K562 (cell line): ENCODE results near the gene OLFML2A. TPM values are rescaled to one million over a fixed set of nuclear protein-coding genes. Genes with fewer than 3 reads are reported as not detected.
A peak's percentile ranks its signal among the peaks of the same experiment; 100 is the strongest.

Experiments used
- MAFG ChIP-seq: fragments of 450-650 bp; conservative IDR thresholded peaks from 2 replicates; pipeline ENCODE4 v1.6.1; 2016; ENCODE audit warnings: missing genetic modification characterization, missing compliant biosample characterization
- PREB ChIP-seq: sonication (generic); formaldehyde crosslinking; IDR thresholded peaks from 2 replicates; pipeline ENCODE4 v1.8.1; 2023; ENCODE audit warnings: mild to moderate bottlenecking, missing genetic modification reagents
- RERE ChIP-seq: sonication (generic); formaldehyde crosslinking; IDR thresholded peaks from 2 replicates; pipeline ENCODE4 v1.8.0; 2023; ENCODE audit warnings: missing genetic modification reagents, mild to moderate bottlenecking, borderline replicate concordance
- SIN3A ChIP-seq, 2 experiments: fragments of 150-350 bp in 1 of 2; IDR thresholded peaks; 2 replicates each; pipeline ENCODE4 v1.6.1; 2011 to 2016; ENCODE audit warnings: borderline replicate concordance in 2 of 2, low read depth in 2 of 2, low read length in 2 of 2, mild to moderate bottlenecking in 2 of 2, moderate library complexity in 2 of 2; ENCODE audit not compliant: control insufficient read depth in 1 of 2
- SNRNP70 ChIP-seq: fragments of 200-400 bp; formaldehyde crosslinking; optimal IDR thresholded peaks from 2 replicates; pipeline ENCODE3; 2017; ENCODE audit warnings: low read depth, low read length
- SRSF9 ChIP-seq: fragments of 200-400 bp; formaldehyde crosslinking; IDR thresholded peaks from 2 replicates; pipeline ENCODE4 v1.6.1; 2017; ENCODE audit warnings: low read depth, low read length, borderline replicate concordance
- ZBTB17 ChIP-seq: fragments of 450-650 bp; formaldehyde crosslinking; IDR thresholded peaks from 2 replicates; pipeline ENCODE4 v1.4.0; 2020; ENCODE audit warnings: mild to moderate bottlenecking
- polyA plus RNA-seq, 8 experiments: library from polyadenylated mRNA; depleted of rRNA in 4 of 8; stranded (reverse) in 5 of 8; unstranded in 3 of 8; fragments of >200 nt; fragmentation: Nextera tagmentation in 2 of 8; fragmentation: Illumina TruSeq in 1 of 8; extraction: Ambion mirVana in 2 of 8; extraction: Trizol in 1 of 8; gene quantifications; 2 replicates each; pipeline versions ENCODE4 v1.2.1 to v1.2.3, GENCODE V29; 2011 to 2014; ENCODE audit warnings: inconsistent platforms in 1 of 8, missing spikeins in 1 of 8
- total RNA-seq, 7 experiments: library from RNA; depleted of rRNA in 6 of 7; stranded (reverse); fragments of >200 nt in 6 of 7; fragmentation: Illumina TruSeq in 2 of 7; extraction: Trizol in 2 of 7; gene quantifications; 2 replicates each; pipeline versions ENCODE4 v1.2.1 to v1.2.3, GENCODE V29; 2011 to 2021; ENCODE audit warnings: low replicate concordance in 1 of 7
- TF ChIP-seq, protein P1 (sequence below): sonication (generic); formaldehyde crosslinking; IDR thresholded peaks from 2 replicates; pipeline ENCODE4 v1.8.1; 2023; ENCODE audit warnings: mild to moderate bottlenecking, missing genetic modification reagents
- TF ChIP-seq, protein P2 (sequence below): fragments of 250-450 bp; sonication (Bioruptor Pico); IDR thresholded peaks from 2 replicates; pipeline ENCODE4 v1.5.1; 2021; ENCODE audit warnings: mild to moderate bottlenecking
- TF ChIP-seq, protein P3 (sequence below): IDR thresholded peaks from 3 replicates; pipeline ENCODE4 v1.6.1; 2011; ENCODE audit warnings: borderline replicate concordance, mild to moderate bottlenecking, moderate library complexity; ENCODE audit not compliant: insufficient read length; ENCODE audit errors: extremely low read depth

Gene OLFML2A
- total and polyA plus RNA-seq, 9 of the 15 experiments (the other 6 are each of a cell fraction or from before 2014, with no cell fraction given): 0.16 TPM; not detected in 8

DNA sequence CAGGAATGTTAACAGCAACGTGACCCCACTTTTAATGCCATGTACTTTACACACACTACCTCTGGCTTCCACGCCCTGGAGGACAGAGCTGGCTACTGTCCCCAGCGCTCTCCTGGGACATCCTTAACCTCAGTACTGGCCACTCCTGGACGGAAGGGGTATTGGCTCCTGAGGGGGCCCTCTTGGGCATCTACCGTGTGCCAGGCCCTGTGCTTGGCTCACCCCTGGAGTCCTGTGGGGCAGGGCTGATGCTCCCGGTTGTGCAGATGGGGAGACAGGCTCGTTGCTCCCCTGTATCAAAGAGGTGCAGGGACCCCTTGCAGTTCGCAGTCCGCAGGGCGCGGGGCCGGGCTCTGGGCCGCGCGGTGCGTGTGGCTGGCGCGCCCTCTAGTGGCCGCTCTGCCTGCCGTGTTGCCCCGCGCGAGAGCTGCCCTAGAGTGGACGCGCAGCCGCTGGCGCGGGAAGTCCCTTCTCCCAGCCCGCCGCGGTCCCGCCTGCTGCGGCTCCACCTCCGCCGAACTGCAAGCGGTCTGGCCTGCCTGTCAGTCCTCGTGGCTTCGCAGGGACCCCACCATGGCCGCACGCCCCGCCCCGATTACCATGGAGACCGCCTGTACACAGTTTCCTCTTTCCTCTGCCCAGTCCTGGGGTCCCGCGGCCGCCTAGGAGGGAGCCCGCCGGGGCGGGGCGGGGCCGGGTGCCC, 76.0 kb downstream of the OLFML2A start, which contains the start of gene WDR38 (continued):
- TF ChIP-seq, protein P1, sequence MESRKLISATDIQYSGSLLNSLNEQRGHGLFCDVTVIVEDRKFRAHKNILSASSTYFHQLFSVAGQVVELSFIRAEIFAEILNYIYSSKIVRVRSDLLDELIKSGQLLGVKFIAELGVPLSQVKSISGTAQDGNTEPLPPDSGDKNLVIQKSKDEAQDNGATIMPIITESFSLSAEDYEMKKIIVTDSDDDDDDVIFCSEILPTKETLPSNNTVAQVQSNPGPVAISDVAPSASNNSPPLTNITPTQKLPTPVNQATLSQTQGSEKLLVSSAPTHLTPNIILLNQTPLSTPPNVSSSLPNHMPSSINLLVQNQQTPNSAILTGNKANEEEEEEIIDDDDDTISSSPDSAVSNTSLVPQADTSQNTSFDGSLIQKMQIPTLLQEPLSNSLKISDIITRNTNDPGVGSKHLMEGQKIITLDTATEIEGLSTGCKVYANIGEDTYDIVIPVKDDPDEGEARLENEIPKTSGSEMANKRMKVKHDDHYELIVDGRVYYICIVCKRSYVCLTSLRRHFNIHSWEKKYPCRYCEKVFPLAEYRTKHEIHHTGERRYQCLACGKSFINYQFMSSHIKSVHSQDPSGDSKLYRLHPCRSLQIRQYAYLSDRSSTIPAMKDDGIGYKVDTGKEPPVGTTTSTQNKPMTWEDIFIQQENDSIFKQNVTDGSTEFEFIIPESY (CRISPR knock-in tag): peak; percentile 92
- TF ChIP-seq MAFG (tag): no peak
- peak; percentile 62; the same call in 1 of the 2 replicates for TF ChIP-seq ZBTB17
- 0 out of 4 replicates have a peak, but pooled peaks of 1 of the 2 experiments have one; percentile 18 for TF ChIP-seq SIN3A (IDR thresholded peaks at IDR 0.05; ENCODE audit: borderline replicate concordance in 2 of 2, control insufficient read depth in 1 of 2, low read depth in 2 of 2, low read length in 2 of 2)
- 0 out of 2 replicates have a peak, but pooled peaks have one; percentile 57 for TF ChIP-seq RERE (CRISPR knock-in tag)
- TF ChIP-seq SNRNP70: no peak
- TF ChIP-seq, protein P2, sequence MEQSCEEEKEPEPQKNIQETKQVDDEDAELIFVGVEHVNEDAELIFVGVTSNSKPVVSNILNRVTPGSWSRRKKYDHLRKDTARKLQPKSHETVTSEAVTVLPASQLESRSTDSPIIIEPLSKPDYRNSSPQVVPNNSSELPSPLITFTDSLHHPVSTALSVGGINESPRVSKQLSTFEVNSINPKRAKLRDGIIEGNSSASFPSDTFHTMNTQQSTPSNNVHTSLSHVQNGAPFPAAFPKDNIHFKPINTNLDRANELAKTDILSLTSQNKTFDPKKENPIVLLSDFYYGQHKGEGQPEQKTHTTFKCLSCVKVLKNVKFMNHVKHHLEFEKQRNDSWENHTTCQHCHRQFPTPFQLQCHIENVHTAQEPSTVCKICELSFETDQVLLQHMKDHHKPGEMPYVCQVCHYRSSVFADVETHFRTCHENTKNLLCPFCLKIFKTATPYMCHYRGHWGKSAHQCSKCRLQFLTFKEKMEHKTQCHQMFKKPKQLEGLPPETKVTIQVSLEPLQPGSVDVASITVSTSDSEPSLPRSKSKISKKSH (CRISPR knock-in tag): no peak
- TF ChIP-seq, protein P3, sequence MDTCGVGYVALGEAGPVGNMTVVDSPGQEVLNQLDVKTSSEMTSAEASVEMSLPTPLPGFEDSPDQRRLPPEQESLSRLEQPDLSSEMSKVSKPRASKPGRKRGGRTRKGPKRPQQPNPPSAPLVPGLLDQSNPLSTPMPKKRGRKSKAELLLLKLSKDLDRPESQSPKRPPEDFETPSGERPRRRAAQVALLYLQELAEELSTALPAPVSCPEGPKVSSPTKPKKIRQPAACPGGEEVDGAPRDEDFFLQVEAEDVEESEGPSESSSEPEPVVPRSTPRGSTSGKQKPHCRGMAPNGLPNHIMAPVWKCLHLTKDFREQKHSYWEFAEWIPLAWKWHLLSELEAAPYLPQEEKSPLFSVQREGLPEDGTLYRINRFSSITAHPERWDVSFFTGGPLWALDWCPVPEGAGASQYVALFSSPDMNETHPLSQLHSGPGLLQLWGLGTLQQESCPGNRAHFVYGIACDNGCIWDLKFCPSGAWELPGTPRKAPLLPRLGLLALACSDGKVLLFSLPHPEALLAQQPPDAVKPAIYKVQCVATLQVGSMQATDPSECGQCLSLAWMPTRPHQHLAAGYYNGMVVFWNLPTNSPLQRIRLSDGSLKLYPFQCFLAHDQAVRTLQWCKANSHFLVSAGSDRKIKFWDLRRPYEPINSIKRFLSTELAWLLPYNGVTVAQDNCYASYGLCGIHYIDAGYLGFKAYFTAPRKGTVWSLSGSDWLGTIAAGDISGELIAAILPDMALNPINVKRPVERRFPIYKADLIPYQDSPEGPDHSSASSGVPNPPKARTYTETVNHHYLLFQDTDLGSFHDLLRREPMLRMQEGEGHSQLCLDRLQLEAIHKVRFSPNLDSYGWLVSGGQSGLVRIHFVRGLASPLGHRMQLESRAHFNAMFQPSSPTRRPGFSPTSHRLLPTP: no peak
- TF ChIP-seq SRSF9: no peak
- TF ChIP-seq PREB (CRISPR knock-in tag): peak; percentile 3; the same call in 1 of the 2 replicates
